C1 segment of cervical spinal cord (tissue), 14 donors: ENCODE results near the gene EPS8L1.

Experiments
- DNase-seq, 14 donors: peaks; one replicate each; lab custom pipeline; 2025; lab: John Stamatoyannopoulos, UW

EPS8L1 gene

GRCh38 chr19:55080121-55080967, 4.7 kb downstream of the EPS8L1 start:
- peak in 2 of 14 donors; percentile 0 to 13 for DNase-seq

GRCh38 chr19:55080968-55081769, 5.5 kb downstream of the EPS8L1 start:
- peak in 7 of 14 donors; percentile 5 to 27 (median 14) for DNase-seq

- no peak for DNase-seq
These were observed 6.0 kb downstream of the EPS8L1 start for GRCh38 chr19:55081770-55082019.

GRCh38 chr19:55082020-55082851, 6.6 kb downstream of the EPS8L1 start:
- no peak for DNase-seq

GRCh38 chr19:55083004-55083850, 7.6 kb downstream of the EPS8L1 start:
- DNase-seq: no peak

- DNase-seq: no peak
These were observed 8.7 kb downstream of the EPS8L1 start for GRCh38 chr19:55084416-55084815.

- no peak for DNase-seq
These were observed 10.4 kb downstream of the EPS8L1 start for GRCh38 chr19:55085923-55086715.

- DNase-seq: peak in 12 of 14 donors; percentile 24 to 81 (median 52)
These were observed 11.3 kb downstream of the EPS8L1 start for GRCh38 chr19:55086730-55087541.

GRCh38 chr19:55087542-55087901, 11.9 kb downstream of the EPS8L1 start:
- DNase-seq: no peak

- DNase-seq: no peak
These were observed 12.4 kb downstream of the EPS8L1 start for GRCh38 chr19:55088021-55088451.

- peak in 9 of 14 donors; percentile 6 to 59 (median 30) for DNase-seq
These were observed 13.1 kb downstream of the EPS8L1 start for GRCh38 chr19:55088543-55089341.

- no peak for DNase-seq
These were observed 13.8 kb downstream of the EPS8L1 start for GRCh38 chr19:55089342-55089944.

GRCh38 chr19:55090564-55090963, 14.9 kb downstream of the EPS8L1 start:
- no peak for DNase-seq

- no peak for DNase-seq
These were observed 15.6 kb downstream of the EPS8L1 start for GRCh38 chr19:55091126-55091910.

GRCh38 chr19:55091955-55092354, 16.3 kb downstream of the EPS8L1 start:
- DNase-seq: no peak

GRCh38 chr19:55092423-55093318, 17.0 kb downstream of the EPS8L1 start:
- no peak for DNase-seq
